ENCODE results near the gene MEF2C. TPM values are rescaled to one million over a fixed set of nuclear protein-coding genes. Genes with fewer than 3 reads are reported as not detected.
"Not testable (repeated sequence)": the region's sequence is repeated elsewhere in the genome, so short reads cannot be mapped to it uniquely, and the experiment has no call there.

MEF2C gene
- polyA plus RNA-seq, 1 donor = 14.4 TPM

DNA sequence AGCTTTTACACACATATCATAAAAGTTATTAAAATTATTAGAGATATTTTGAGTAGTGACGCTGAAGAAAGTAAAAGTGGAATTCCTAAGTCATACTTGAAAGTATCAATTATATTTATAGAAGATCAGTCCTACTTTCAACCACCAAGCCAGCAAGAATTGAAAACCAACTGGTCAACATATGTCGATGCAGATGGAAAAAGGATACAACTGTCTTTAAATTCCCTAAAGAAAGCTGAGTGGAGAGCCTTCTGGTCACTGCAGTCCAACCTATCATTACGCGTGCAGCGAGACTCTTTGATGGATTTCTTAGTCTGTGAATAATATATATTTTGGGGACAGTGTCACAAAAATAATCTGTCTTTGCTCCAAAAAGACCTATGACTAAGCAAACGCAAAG is 15.3 kb downstream of the MEF2C start:
- DNase-seq = no peak
- WGBS (ENCODE audit: insufficient coverage, low lambda C conversion rate) = 100% methylated on average over 5 of the region's 6 CpGs
- Histone ChIP-seq H3K36me3 (ENCODE audit: control insufficient read depth, insufficient read depth, low read length) (no peaks in the 10 kb centered on the region), H3K27ac (ENCODE audit: low read length) (no peak overlapping the region), H3K9me3 (ENCODE audit: control insufficient read depth, low read depth, low read length) (no peaks in the 10 kb centered on the region), H3K4me3 (ENCODE audit: low read length) (no peak overlapping the region), H3K27me3 (ENCODE audit: control insufficient read depth, insufficient read depth, low read length) (no peaks in the 10 kb centered on the region), H3K4me1 (ENCODE audit: control insufficient read depth, insufficient read depth, low read length) (no peaks in the 10 kb centered on the region)

DNA sequence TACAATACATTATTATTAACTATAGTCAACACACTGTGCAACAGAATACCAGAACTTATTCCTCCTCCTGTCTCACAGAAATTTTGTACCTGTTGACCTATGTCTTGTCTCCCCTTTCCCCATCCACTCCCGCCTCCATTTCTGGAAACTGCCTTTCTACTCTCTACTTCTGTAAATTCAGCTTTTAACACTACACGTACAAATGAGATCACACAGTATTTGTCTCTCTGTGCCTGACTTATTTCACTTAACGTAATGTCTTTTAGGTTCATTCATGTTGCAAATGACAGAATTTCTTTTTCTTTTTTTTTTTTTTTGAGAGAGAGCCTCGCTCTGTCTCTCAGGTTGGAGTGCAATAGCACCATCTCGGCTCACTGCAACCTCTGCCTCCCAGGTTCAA is 19.5 kb downstream of the MEF2C start:
- Histone ChIP-seq H3K4me1 (ENCODE audit: control insufficient read depth, insufficient read depth, low read length) (no peaks in the 10 kb centered on the region), H3K27ac (ENCODE audit: low read length) (no peak overlapping the region), H3K4me3 (ENCODE audit: low read length) (no peak overlapping the region), H3K27me3 (ENCODE audit: control insufficient read depth, insufficient read depth, low read length) (no peaks in the 10 kb centered on the region), H3K9me3 (ENCODE audit: control insufficient read depth, low read depth, low read length) (no peaks in the 10 kb centered on the region), H3K36me3 (ENCODE audit: control insufficient read depth, insufficient read depth, low read length) (no peaks in the 10 kb centered on the region)
- WGBS (ENCODE audit: insufficient coverage, low lambda C conversion rate) = 97% methylated on average over 3 of the region's 5 CpGs
- no peak for DNase-seq

- Histone ChIP-seq H3K36me3 (ENCODE audit: control insufficient read depth, insufficient read depth, low read length) (no peaks in the 10 kb centered on the region), H3K4me1 (ENCODE audit: control insufficient read depth, insufficient read depth, low read length) (no peaks in the 10 kb centered on the region), H3K27ac (ENCODE audit: low read length) (no peak overlapping the region), H3K9me3 (ENCODE audit: control insufficient read depth, low read depth, low read length) (no peaks in the 10 kb centered on the region), H3K4me3 (ENCODE audit: low read length) (no peak overlapping the region), H3K27me3 (ENCODE audit: control insufficient read depth, insufficient read depth, low read length) (no peaks in the 10 kb centered on the region)
- DNase-seq = no peak
- 100% methylated on average over 2 of the region's 5 CpGs for WGBS (ENCODE audit: insufficient coverage, low lambda C conversion rate)
Measured at GRCh38 chr5:88862547-88863175, 20.3 kb downstream of the MEF2C start.

DNA sequence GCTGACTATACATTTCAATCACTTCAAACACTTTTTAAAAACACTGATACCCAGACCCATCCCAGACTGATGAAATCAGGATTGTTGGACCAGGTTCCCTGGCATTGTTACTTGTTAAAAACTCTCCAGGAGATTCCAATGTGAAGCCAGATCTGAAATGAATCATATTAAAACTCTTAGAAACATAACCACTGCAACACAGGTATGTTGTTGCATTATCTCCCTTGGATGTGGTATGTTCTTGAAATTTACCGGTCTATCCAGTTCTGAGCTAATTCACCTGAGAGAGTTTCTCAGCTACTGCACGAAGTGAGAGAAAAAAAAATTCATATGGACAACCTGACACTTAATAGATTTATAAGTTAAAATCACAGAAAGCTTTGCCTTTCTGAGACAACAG is 21.8 kb downstream of the MEF2C start:
- Histone ChIP-seq H3K27me3 (ENCODE audit: control insufficient read depth, insufficient read depth, low read length) (no peaks in the 10 kb centered on the region), H3K9me3 (ENCODE audit: control insufficient read depth, low read depth, low read length) (no peaks in the 10 kb centered on the region), H3K36me3 (ENCODE audit: control insufficient read depth, insufficient read depth, low read length) (no peaks in the 10 kb centered on the region), H3K4me3 (ENCODE audit: low read length) (no peak overlapping the region), H3K27ac (ENCODE audit: low read length) (no peak overlapping the region), H3K4me1 (ENCODE audit: control insufficient read depth, insufficient read depth, low read length) (no peaks in the 10 kb centered on the region)
- DNase-seq = no peak
- 60% methylated on average over 1 of the region's 2 CpGs for WGBS (ENCODE audit: insufficient coverage, low lambda C conversion rate)

GRCh38 chr5:88860501-88860900 is 22.5 kb downstream of the MEF2C start:
- DNase-seq = no peak
- no peaks in the 10 kb centered on the region for H3K4me1 ChIP-seq (ENCODE audit: control insufficient read depth, insufficient read depth, low read length)
- no peaks in the 10 kb centered on the region for H3K27me3 ChIP-seq (ENCODE audit: control insufficient read depth, insufficient read depth, low read length)
- H3K9me3 ChIP-seq (ENCODE audit: control insufficient read depth, low read depth, low read length) = no peaks in the 10 kb centered on the region
- no CpG with 5 or more reads among the region's 1 CpG for WGBS (ENCODE audit: insufficient coverage, low lambda C conversion rate)
- no peaks in the 10 kb centered on the region for H3K36me3 ChIP-seq (ENCODE audit: control insufficient read depth, insufficient read depth, low read length)
- no peak overlapping the region for H3K27ac ChIP-seq (ENCODE audit: low read length)
- no peak overlapping the region for H3K4me3 ChIP-seq (ENCODE audit: low read length)

GRCh38 chr5:88858392-88858791 is 24.6 kb downstream of the MEF2C start:
- DNase-seq = no peak
- WGBS (ENCODE audit: insufficient coverage, low lambda C conversion rate) = no CpG with 5 or more reads among the region's 1 CpG
- H3K27me3 ChIP-seq (ENCODE audit: control insufficient read depth, insufficient read depth, low read length) = no peaks in the 10 kb centered on the region
- H3K36me3 ChIP-seq (ENCODE audit: control insufficient read depth, insufficient read depth, low read length) = no peaks in the 10 kb centered on the region
- H3K9me3 ChIP-seq (ENCODE audit: control insufficient read depth, low read depth, low read length) = no peaks in the 10 kb centered on the region
- H3K4me1 ChIP-seq (ENCODE audit: control insufficient read depth, insufficient read depth, low read length) = no peaks in the 10 kb centered on the region
- no peak overlapping the region for H3K27ac ChIP-seq (ENCODE audit: low read length)
- H3K4me3 ChIP-seq (ENCODE audit: low read length) = no peak overlapping the region

- H3K36me3 ChIP-seq (ENCODE audit: control insufficient read depth, insufficient read depth, low read length); H3K4me1 ChIP-seq (ENCODE audit: control insufficient read depth, insufficient read depth, low read length); H3K27ac ChIP-seq (ENCODE audit: low read length); H3K27me3 ChIP-seq (ENCODE audit: control insufficient read depth, insufficient read depth, low read length); H3K9me3 ChIP-seq (ENCODE audit: control insufficient read depth, low read depth, low read length); H3K4me3 ChIP-seq (ENCODE audit: low read length); DNase-seq: not testable (repeated sequence)
- no CpG with 5 or more reads among the region's 3 CpGs for WGBS (ENCODE audit: insufficient coverage, low lambda C conversion rate)
Measured at GRCh38 chr5:88856381-88856780, 26.6 kb downstream of the MEF2C start.

- H3K9me3 ChIP-seq (ENCODE audit: control insufficient read depth, low read depth, low read length) = no peaks in the 10 kb centered on the region
- H3K27ac ChIP-seq (ENCODE audit: low read length) = no peak overlapping the region
- no peak for DNase-seq
- no peaks in the 10 kb centered on the region for H3K36me3 ChIP-seq (ENCODE audit: control insufficient read depth, insufficient read depth, low read length)
- no peaks in the 10 kb centered on the region for H3K27me3 ChIP-seq (ENCODE audit: control insufficient read depth, insufficient read depth, low read length)
- H3K4me1 ChIP-seq (ENCODE audit: control insufficient read depth, insufficient read depth, low read length) = no peaks in the 10 kb centered on the region
- 86% methylated on average over 1 of the region's 2 CpGs for WGBS (ENCODE audit: insufficient coverage, low lambda C conversion rate)
- H3K4me3 ChIP-seq (ENCODE audit: low read length) = no peak overlapping the region
Measured at GRCh38 chr5:88854769-88855168, 28.2 kb downstream of the MEF2C start.

DNA sequence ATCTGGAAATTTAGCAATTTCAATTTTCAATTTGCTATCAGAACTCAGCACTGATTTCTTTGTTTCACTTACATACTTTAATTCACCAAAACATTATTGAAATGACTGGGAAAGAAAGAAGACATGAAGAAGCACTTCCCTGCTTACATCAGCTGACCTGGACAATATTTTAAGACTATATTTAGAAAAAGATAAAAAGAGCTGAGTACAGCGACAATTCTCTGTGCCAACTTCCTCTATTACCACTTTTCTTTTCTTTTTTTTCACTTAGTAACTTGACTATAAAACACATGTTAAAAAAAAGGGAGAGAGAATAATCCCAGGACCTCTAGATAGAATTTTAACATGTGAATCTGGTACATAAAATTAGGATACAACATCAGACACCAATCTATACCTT is 35.6 kb downstream of the MEF2C start:
- H3K27ac ChIP-seq (ENCODE audit: low read length) = no peak overlapping the region
- no peak for DNase-seq
- 63% methylated on average over 1 of the region's 1 CpG for WGBS (ENCODE audit: insufficient coverage, low lambda C conversion rate)

DNA sequence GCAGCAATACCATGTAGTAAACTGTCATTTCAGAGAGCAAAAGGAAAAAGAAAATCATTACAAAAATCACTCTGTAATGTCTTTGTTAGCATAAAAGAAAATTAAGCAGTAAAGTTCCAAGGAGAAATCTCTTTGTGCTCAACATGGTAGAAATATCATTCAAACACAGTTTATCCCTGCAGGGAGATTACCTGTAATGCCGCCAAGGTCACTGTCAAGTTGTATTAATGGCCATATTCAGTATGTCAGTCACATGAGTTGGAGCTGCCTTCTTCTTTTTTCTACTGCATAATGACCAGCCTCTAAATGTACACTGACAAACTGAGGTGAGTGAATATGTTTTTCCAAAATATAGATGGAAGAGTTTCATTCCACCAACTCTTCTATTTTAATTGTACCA is 36.5 kb downstream of the MEF2C start:
- Histone ChIP-seq H3K4me1 (ENCODE audit: control insufficient read depth, insufficient read depth, low read length) (no peaks in the 10 kb centered on the region), H3K4me3 (ENCODE audit: low read length) (no peak overlapping the region), H3K27ac (ENCODE audit: low read length) (no peak overlapping the region), H3K9me3 (ENCODE audit: control insufficient read depth, low read depth, low read length) (no peaks in the 10 kb centered on the region), H3K36me3 (ENCODE audit: control insufficient read depth, insufficient read depth, low read length) (no peaks in the 10 kb centered on the region), H3K27me3 (ENCODE audit: control insufficient read depth, insufficient read depth, low read length) (no peaks in the 10 kb centered on the region)
- no peak for DNase-seq
- WGBS (ENCODE audit: insufficient coverage, low lambda C conversion rate) = no CpG with 5 or more reads among the region's 1 CpG

More for the DNA sequence above, 35.6 kb downstream of the MEF2C start:
- H3K9me3 ChIP-seq (ENCODE audit: control insufficient read depth, low read depth, low read length) = no peaks in the 10 kb centered on the region
- H3K4me3 ChIP-seq (ENCODE audit: low read length) = no peak overlapping the region
- no peaks in the 10 kb centered on the region for H3K4me1 ChIP-seq (ENCODE audit: control insufficient read depth, insufficient read depth, low read length)
- H3K36me3 ChIP-seq (ENCODE audit: control insufficient read depth, insufficient read depth, low read length) = no peaks in the 10 kb centered on the region
- H3K27me3 ChIP-seq (ENCODE audit: control insufficient read depth, insufficient read depth, low read length) = no peaks in the 10 kb centered on the region

- Histone ChIP-seq H3K27ac (ENCODE audit: low read length) (no peak overlapping the region), H3K27me3 (ENCODE audit: control insufficient read depth, insufficient read depth, low read length) (no peaks in the 10 kb centered on the region), H3K4me3 (ENCODE audit: low read length) (no peak overlapping the region), H3K4me1 (ENCODE audit: control insufficient read depth, insufficient read depth, low read length) (no peaks in the 10 kb centered on the region), H3K9me3 (ENCODE audit: control insufficient read depth, low read depth, low read length) (no peaks in the 10 kb centered on the region), H3K36me3 (ENCODE audit: control insufficient read depth, insufficient read depth, low read length) (no peaks in the 10 kb centered on the region)
- DNase-seq = no peak
- WGBS (ENCODE audit: insufficient coverage, low lambda C conversion rate) = 71% methylated on average over 1 of the region's 8 CpGs
Measured at GRCh38 chr5:88845081-88845697, 37.8 kb downstream of the MEF2C start.

Measured in large intestine (tissue), 3 donors.